ENCODE results near the gene MINDY3. TPM values are rescaled to one million over a fixed set of nuclear protein-coding genes. Genes with fewer than 3 reads are reported as not detected.
"Not testable (repeated sequence)": the region's sequence is repeated elsewhere in the genome, so short reads cannot be mapped to it uniquely, and the experiment has no call there.

The MINDY3 gene
- total RNA-seq, 6 experiments from 2014 or later = 25.2 to 31.4 (median 28.4) TPM

DNA sequence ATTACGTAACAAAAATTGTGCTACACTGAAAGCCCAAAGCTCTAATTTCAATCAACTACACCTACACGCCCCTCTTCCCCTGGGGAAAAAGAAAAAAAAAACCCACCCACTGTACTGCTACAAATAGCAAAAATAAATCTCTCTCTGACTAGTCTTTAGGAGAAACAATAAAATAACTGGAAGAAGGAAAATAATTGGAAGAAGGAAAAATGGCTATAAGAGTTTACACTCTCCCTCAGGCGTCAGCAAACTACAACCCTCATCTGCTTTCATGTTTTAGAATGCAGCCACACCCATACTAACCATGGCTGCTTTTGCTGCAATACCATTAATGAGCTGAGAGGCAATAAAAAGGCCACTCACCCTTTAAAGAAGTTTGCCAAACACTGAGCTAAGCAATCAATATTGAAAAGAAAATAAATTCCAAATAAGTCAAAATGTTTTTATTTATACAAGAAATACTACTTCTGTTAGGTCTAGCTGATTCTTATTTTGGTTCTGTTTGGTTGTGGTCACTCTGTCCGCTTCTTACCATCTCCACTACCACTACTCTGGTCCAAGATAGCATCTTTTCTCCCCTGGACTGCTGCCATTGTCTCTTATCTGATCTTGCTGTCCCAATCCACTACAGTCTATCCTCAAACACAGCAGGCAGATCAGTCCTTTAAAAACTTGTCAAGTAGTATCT is 3.8 kb downstream of the MINDY3 start:
- Mint-ChIP-seq H3K27ac (peak overlapping the region; percentile 82), H3K9me3 (peaks cover 5% of the 10 kb centered on the region; the same call in 1 of the 2 replicates), H3K27me3 (ENCODE audit: insufficient read depth) (no peaks in the 10 kb centered on the region), H3K4me3 (peak overlapping the region; percentile 80), H3K4me1 (ENCODE audit: low read depth) (peaks cover 40% of the 10 kb centered on the region), H3K36me3 (ENCODE audit: low read depth) (peaks cover 9% of the 10 kb centered on the region)
- peak; percentile 49 for DNase-seq
- TF ChIP-seq, protein P1, sequence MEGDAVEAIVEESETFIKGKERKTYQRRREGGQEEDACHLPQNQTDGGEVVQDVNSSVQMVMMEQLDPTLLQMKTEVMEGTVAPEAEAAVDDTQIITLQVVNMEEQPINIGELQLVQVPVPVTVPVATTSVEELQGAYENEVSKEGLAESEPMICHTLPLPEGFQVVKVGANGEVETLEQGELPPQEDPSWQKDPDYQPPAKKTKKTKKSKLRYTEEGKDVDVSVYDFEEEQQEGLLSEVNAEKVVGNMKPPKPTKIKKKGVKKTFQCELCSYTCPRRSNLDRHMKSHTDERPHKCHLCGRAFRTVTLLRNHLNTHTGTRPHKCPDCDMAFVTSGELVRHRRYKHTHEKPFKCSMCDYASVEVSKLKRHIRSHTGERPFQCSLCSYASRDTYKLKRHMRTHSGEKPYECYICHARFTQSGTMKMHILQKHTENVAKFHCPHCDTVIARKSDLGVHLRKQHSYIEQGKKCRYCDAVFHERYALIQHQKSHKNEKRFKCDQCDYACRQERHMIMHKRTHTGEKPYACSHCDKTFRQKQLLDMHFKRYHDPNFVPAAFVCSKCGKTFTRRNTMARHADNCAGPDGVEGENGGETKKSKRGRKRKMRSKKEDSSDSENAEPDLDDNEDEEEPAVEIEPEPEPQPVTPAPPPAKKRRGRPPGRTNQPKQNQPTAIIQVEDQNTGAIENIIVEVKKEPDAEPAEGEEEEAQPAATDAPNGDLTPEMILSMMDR (IDR thresholded peaks at IDR 0.05) = peak; percentile 18; the same call in 1 of the 2 replicates

DNA sequence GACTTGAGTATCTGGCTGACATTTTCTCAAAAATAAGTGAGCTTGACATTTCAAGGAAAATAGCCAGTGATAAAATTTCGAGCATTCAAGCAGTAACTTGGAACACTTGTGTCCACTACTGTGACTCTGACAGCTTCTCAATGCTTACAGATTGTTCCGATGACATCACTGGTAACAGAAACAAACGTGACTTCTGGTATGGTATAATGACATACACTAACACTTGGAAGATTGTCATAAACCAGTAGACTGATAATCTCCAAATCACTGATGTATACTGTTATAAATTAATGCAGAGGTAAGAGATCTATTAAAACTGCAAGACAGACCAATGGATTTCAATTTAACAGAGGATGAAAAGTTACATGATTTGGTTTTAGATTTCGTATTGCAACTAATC is 6.5 kb downstream of the MINDY3 start:
- Mint-ChIP-seq H3K36me3 (ENCODE audit: low read depth) (peaks cover 24% of the 10 kb centered on the region), H3K9me3 (peaks cover 15% of the 10 kb centered on the region)

DNA sequence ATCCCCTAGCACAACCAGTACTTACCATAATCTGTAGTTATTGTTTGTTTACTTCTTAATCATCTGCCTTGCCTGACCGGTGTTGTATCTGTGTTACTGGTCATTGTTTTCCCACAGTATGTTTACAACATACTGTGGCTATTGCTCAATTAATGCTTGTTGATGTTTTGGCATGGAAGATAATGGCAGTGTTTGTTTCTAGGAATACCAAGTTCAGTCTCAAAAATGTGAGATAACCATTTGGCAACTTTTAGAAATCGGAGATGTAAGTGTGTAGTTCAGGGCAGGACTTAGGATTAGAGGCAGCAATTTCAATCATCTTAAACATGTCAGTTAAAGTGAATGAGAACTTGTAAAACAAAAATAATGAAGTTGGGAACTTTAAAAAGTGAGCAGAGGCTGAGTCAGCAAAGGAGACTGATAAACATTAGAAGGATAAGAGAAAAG is 8.2 kb downstream of the MINDY3 start:
- Mint-ChIP-seq H3K4me1 (ENCODE audit: low read depth) (peaks cover 28% of the 10 kb centered on the region), H3K27me3 (ENCODE audit: insufficient read depth) (no peaks in the 10 kb centered on the region; the same call in 1 of the 2 replicates), H3K9me3 (peaks cover 15% of the 10 kb centered on the region), H3K4me3 (no peak overlapping the region), H3K36me3 (ENCODE audit: low read depth) (peaks cover 24% of the 10 kb centered on the region), H3K27ac (no peak overlapping the region)
- DNase-seq = no peak
- TF ChIP-seq, protein P1 (IDR thresholded peaks at IDR 0.05) = no peak

More for the DNA sequence above, 6.5 kb downstream of the MINDY3 start:
- H3K4me3 Mint-ChIP-seq = no peak overlapping the region
- H3K27me3 Mint-ChIP-seq (ENCODE audit: insufficient read depth) = no peaks in the 10 kb centered on the region; the same call in 1 of the 2 replicates
- H3K4me1 Mint-ChIP-seq (ENCODE audit: low read depth) = peaks cover 41% of the 10 kb centered on the region
- TF ChIP-seq, protein P1 (IDR thresholded peaks at IDR 0.05) = no peak
- no peak overlapping the region for H3K27ac Mint-ChIP-seq
- no peak for DNase-seq

DNA sequence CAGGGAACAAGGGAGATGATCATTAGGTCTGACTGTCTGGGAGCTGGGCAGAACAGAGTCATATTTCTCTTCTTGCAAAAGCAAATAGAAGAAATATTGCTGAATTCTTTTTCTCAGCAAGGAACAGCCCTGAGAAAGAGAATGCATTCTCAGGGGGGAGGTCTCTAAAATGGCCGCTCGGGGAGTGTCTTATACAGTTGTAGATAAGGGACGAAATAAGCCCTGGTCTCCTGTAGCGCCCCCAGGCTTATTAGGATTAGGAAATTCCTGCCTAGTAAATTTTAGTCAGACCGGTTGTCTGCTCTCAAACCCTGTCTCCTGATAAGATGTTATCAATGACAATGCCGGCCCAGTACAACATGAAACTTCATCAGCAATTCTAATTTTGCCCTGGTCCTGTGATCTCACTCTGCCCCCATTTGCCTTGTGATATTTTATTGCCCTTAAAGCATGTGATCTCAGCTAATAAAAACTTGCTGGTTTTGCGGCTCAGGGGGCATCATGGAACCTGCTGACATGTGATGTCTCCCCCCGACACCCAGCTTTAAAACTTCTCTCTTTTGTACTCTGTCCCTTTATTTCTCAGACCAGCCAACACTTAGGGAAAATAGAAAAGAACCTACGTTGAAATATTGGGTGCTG is 9.8 kb downstream of the MINDY3 start:
- not testable (repeated sequence) for H3K4me3 Mint-ChIP-seq; H3K27me3 Mint-ChIP-seq (ENCODE audit: insufficient read depth); DNase-seq; H3K27ac Mint-ChIP-seq
- H3K36me3 Mint-ChIP-seq (ENCODE audit: low read depth) = peaks cover 24% of the 10 kb centered on the region
- peaks cover 15% of the 10 kb centered on the region for H3K9me3 Mint-ChIP-seq
- H3K4me1 Mint-ChIP-seq (ENCODE audit: low read depth) = peaks cover 21% of the 10 kb centered on the region

DNA sequence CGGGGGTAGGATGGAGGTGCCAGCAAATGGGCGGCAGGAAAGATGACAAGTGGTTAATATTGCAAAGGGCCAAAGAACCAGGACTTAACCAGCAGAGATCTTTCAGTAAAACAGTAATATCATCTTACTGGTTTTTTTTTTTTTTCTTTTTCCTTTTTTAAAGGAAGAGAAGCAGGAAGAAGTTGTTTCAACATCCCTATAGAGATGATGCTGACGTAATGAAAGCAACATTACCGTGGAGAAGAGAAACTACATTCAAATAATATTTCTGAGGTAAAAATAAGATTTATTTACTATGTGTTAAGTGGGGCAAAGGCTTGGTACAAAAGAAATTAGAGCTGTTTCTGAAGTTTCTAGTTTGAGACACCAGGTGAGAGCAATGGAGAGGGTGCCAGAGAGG is 11.0 kb downstream of the MINDY3 start:
- no peaks in the 10 kb centered on the region; the same call in 1 of the 2 replicates for H3K27me3 Mint-ChIP-seq (ENCODE audit: insufficient read depth)
- H3K27ac Mint-ChIP-seq = no peak overlapping the region
- DNase-seq = no peak
- peaks cover 24% of the 10 kb centered on the region for H3K36me3 Mint-ChIP-seq (ENCODE audit: low read depth)
- no peak overlapping the region for H3K4me3 Mint-ChIP-seq
- H3K4me1 Mint-ChIP-seq (ENCODE audit: low read depth) = peaks cover 21% of the 10 kb centered on the region
- peaks cover 15% of the 10 kb centered on the region for H3K9me3 Mint-ChIP-seq
- TF ChIP-seq, protein P1 (IDR thresholded peaks at IDR 0.05) = no peak

DNA sequence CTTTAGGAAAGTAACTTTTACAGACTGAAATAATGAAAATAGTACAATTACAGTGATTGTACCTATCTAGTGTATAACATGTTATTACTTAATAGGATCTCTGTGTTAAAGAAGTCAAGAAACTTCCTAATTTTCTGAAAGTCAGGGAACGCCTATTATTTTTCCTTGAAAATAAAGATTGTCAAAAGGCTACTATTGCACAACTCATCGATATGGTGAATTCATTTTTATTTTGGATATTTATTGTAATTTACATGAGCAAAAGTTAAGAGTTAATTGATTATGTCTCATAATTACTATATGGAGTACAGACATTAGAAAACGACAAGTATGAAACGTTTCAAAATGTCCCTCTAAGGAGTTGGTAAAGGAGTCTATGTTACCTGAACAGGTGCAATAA is 12.8 kb downstream of the MINDY3 start:
- Mint-ChIP-seq H3K4me3 (no peak overlapping the region), H3K36me3 (ENCODE audit: low read depth) (peaks cover 24% of the 10 kb centered on the region), H3K27ac (no peak overlapping the region), H3K9me3 (peaks cover 15% of the 10 kb centered on the region), H3K4me1 (ENCODE audit: low read depth) (peaks cover 35% of the 10 kb centered on the region), H3K27me3 (ENCODE audit: insufficient read depth) (no peaks in the 10 kb centered on the region; the same call in 1 of the 2 replicates)
- DNase-seq = no peak
- TF ChIP-seq, protein P1 (IDR thresholded peaks at IDR 0.05) = no peak
